Ascending aorta (tissue), 2 donors: Measurements from ENCODE around the gene ORC3. TPM values are rescaled to one million over a fixed set of nuclear protein-coding genes. Genes with fewer than 3 reads are reported as not detected.

ENCODE experiments used
- DNase-seq, 2 donors: peaks; one replicate each; pipeline ENCODE4 v3.0.0-alpha.2; 2019; ENCODE audit warnings: low spot score in 2 of 2
- H3K27ac ChIP-seq, 2 donors: fragments of 200-600 bp; sonication (generic); one replicate each; pipeline ENCODE4 v1.5.1; 2016 to 2017; ENCODE audit warnings: mild to moderate bottlenecking in 1 of 2
- H3K27me3 ChIP-seq: fragments of 200-600 bp; sonication (generic); one replicate; pipeline ENCODE4 v1.5.1; 2017
- H3K36me3 ChIP-seq, 2 donors: fragments of 200-600 bp; sonication (generic); one replicate each; pipeline ENCODE4 v1.5.1; 2016
- H3K4me1 ChIP-seq, 2 donors: fragments of 200-600 bp; sonication (generic); one replicate each; pipeline ENCODE4 v1.5.1; 2016 to 2017; ENCODE audit warnings: mild to moderate bottlenecking in 1 of 2
- H3K4me3 ChIP-seq, 2 donors: fragments of 200-600 bp; sonication (generic); one replicate each; pipeline ENCODE4 v1.5.1; 2016 to 2017; ENCODE audit warnings: mild to moderate bottlenecking in 1 of 2
- H3K9me3 ChIP-seq, 2 donors: fragments of 200-600 bp; sonication (generic); one replicate each; pipeline ENCODE4 v1.5.1; 2016
- CTCF ChIP-seq, 3 experiments: fragments of 200-600 bp in 2 of 3; fragments of 450-650 bp in 1 of 3; sonication (generic) in 2 of 3; IDR thresholded peaks; one replicate each; pipeline ENCODE4 v1.5.1; 2016 to 2019; ENCODE audit warnings: antibody characterized with exemption in 3 of 3, mild to moderate bottlenecking in 1 of 3, moderate library complexity in 1 of 3
- intact Hi-C: fragments of 100-400 bp; cut with DNase I; formaldehyde crosslinking; loops from one replicate; pipeline ENCODE4 v1.15.1; 2023
- total RNA-seq: library from RNA; depleted of rRNA; stranded (reverse); fragments of >200 nt; gene quantifications from one replicate; pipeline ENCODE4 v1.1.0, GENCODE V29; 2016

ORC3 gene
- total RNA-seq, 1 donor from 2014 or later = 12.9 TPM

GRCh38 chr6:87572021-87572420 lies 17.9 kb upstream of the ORC3 start:
- intact Hi-C loops = no loop called here
- Histone ChIP-seq H3K27me3 (no peaks in the 10 kb centered on the region), H3K4me3 (no peak overlapping the region), H3K27ac (no peak overlapping the region), H3K36me3 (peaks cover 4 to 11% of the 10 kb centered on the region in 2 donors), H3K9me3 (no peaks in the 10 kb centered on the region), H3K4me1 (peaks cover 0 to 6% of the 10 kb centered on the region in 2 donors)
- no peak for TF ChIP-seq CTCF (IDR thresholded peaks at IDR 0.05)
- DNase-seq = no peak

- no peak for TF ChIP-seq CTCF (IDR thresholded peaks at IDR 0.05)
- intact Hi-C loops = no loop called here
- H3K27ac ChIP-seq = no peak overlapping the region
- H3K9me3 ChIP-seq = no peaks in the 10 kb centered on the region
- H3K4me1 ChIP-seq = peaks cover 0 to 6% of the 10 kb centered on the region in 2 donors
- H3K4me3 ChIP-seq = no peak overlapping the region
- H3K27me3 ChIP-seq = no peaks in the 10 kb centered on the region
- no peak for DNase-seq
- peaks cover 4 to 7% of the 10 kb centered on the region in 2 donors for H3K36me3 ChIP-seq
Measured at GRCh38 chr6:87572883-87573282, 17.1 kb upstream of the ORC3 start.

GRCh38 chr6:87573307-87574024 lies 16.5 kb upstream of the ORC3 start:
- peaks cover under 1 to 3% of the 10 kb centered on the region in 2 donors for H3K36me3 ChIP-seq
- TF ChIP-seq CTCF (IDR thresholded peaks at IDR 0.05) = no peak
- no peaks in the 10 kb centered on the region for H3K27me3 ChIP-seq
- intact Hi-C loops = no loop called here
- H3K4me3 ChIP-seq = no peak overlapping the region
- no peaks in the 10 kb centered on the region for H3K9me3 ChIP-seq
- H3K27ac ChIP-seq = no peak overlapping the region
- peaks cover 0 to 6% of the 10 kb centered on the region in 2 donors for H3K4me1 ChIP-seq
- DNase-seq = no peak

- no peak overlapping the region for H3K4me3 ChIP-seq
- H3K9me3 ChIP-seq = no peaks in the 10 kb centered on the region
- H3K36me3 ChIP-seq = no peaks in the 10 kb centered on the region
- no peaks in the 10 kb centered on the region for H3K27me3 ChIP-seq
- H3K4me1 ChIP-seq = peaks cover 0 to 6% of the 10 kb centered on the region in 2 donors
- TF ChIP-seq CTCF (IDR thresholded peaks at IDR 0.05) = no peak
- H3K27ac ChIP-seq = no peak overlapping the region
- intact Hi-C loops = no loop called here
- no peak for DNase-seq
Measured at GRCh38 chr6:87574237-87574804, 15.6 kb upstream of the ORC3 start.

GRCh38 chr6:87575423-87575822 lies 14.5 kb upstream of the ORC3 start:
- intact Hi-C loops = no loop called here
- no peaks in the 10 kb centered on the region for H3K9me3 ChIP-seq
- no peak overlapping the region for H3K4me3 ChIP-seq
- no peak for TF ChIP-seq CTCF (IDR thresholded peaks at IDR 0.05)
- no peaks in the 10 kb centered on the region for H3K27me3 ChIP-seq
- no peak overlapping the region for H3K27ac ChIP-seq
- peaks cover 0 to 6% of the 10 kb centered on the region in 2 donors for H3K4me1 ChIP-seq
- H3K36me3 ChIP-seq = no peaks in the 10 kb centered on the region
- no peak for DNase-seq
